ENCODE results near the gene HPX.
A peak's percentile ranks its signal among the peaks of the same experiment; 100 is the strongest.

Gene HPX

GRCh38 chr11:6390718-6391469 is 49.9 kb downstream of the HPX start:
- no peak for DNase-seq (ENCODE audit: low read depth in 2 of 2)

DNA sequence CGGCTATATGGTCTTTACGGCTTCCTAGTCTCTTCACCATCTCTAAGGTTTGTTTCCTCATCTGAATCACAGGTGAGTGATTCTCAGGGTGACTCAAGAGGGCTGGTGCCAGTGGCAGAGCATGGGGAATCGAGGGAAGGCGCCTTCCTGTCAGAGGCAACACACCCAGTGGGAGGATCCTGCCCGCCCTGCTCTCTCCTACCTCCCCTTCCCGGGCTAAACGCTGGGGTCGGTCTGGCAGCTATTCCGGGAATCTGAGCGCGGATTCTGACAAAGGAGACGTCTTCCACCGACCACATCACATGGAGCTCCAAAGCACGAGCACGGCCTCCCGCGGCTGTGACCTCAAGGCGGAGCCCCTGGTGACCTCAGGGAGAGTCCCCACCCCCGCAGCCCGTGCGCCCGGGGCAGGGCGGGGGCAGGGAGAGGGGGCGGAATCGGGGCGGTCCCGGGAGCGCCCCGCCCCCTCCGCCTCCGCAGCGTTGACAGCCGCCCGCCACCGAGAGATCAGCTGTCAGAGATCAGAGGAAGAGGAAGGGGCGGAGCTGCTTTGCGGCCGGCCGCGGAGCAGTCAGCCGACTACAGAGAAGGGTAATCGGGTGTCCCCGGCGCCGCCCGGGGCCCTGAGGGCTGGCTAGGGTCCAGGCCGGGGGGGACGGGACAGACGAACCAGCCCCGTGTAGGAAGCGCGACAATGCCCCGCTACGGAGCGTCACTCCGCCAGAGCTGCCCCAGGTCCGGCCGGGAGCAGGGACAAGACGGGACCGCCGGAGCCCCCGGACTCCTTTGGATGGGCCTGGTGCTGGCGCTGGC is 50.7 kb downstream of the HPX start, which contains the start of gene SMPD1:
Gene SMPD1, plus strand, starts transcription at position 570 of the 813 bp plus-strand sequence. Its CDS starts 125 bp downstream, at position 695.
- DNase-seq (ENCODE audit: low read depth in 2 of 2) = peak; percentile 87 to 90

GRCh38 chr11:6388748-6389147 is 52.0 kb downstream of the HPX start:
- DNase-seq (ENCODE audit: low read depth in 2 of 2) = no peak

DNA sequence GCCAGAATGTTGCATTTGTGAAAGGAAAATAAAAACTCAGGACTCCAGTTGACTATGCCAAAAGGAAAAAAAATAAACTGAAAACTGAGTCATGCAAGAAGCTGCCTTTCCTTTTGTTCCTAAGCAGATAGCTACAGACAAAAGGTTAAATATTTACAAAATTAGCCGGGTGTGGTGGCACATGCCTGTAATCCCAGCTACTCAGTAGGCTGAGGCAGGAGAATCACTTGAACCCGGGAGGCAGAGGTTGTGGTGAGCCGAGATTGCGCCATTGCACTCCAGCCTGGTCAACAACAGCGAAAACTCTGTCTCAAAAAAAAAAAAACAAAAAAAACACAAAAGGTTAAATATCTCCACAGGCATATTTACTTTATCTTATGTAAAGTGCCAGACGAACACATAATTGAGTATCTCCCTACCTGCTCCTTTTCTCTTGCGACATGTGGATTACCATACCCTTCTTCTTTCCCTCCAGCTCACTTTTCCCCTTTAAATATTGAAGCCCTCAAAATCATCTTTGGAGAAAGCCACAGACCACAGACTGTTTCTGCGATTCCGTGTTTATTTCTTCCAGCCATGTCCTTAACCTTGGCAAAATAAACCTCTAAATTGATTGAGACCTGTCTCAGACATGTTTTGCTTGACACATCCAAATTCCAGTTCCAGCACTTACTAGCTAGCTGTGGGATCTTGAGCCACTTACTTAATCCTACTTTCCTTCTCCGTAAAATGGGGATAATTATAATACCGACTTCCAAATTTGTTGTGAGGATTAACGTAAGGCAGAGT is 52.8 kb downstream of the HPX start:
- DNase-seq (ENCODE audit: low read depth in 2 of 2) = no peak

- DNase-seq (ENCODE audit: low read depth in 2 of 2) = no peak
These were observed 55.6 kb downstream of the HPX start for GRCh38 chr11:6385046-6385777.
